ENCODE results near the gene TRPM8.

The TRPM8 gene

GRCh38 chr2:233919938-233920337, 2.8 kb downstream of the TRPM8 start:
- ATAC-seq = peak; percentile 67
- no peak for TF ChIP-seq ZNF70 (CRISPR knock-in tag; IDR thresholded peaks at IDR 0.05)
- TF ChIP-seq CREB5 (CRISPR knock-in tag; IDR thresholded peaks at IDR 0.05; ENCODE audit: low read depth) = no peak
- TF ChIP-seq ZFP30 (CRISPR knock-in tag; IDR thresholded peaks at IDR 0.05) = no peak
- no peak for TF ChIP-seq RARB (CRISPR knock-in tag; IDR thresholded peaks at IDR 0.05)
- TF ChIP-seq ZFP3 (CRISPR knock-in tag; IDR thresholded peaks at IDR 0.05) = no peak
- no peak for TF ChIP-seq PATZ1 (CRISPR knock-in tag; IDR thresholded peaks at IDR 0.05; ENCODE audit: borderline replicate concordance)
- TF ChIP-seq ZC3H10 (CRISPR knock-in tag; IDR thresholded peaks at IDR 0.05) = no peak
- no peak for TF ChIP-seq ISL1 (CRISPR knock-in tag; IDR thresholded peaks at IDR 0.05)
- TF ChIP-seq CSDC2 (CRISPR knock-in tag; IDR thresholded peaks at IDR 0.05) = no peak
- TF ChIP-seq PPARA (CRISPR knock-in tag; IDR thresholded peaks at IDR 0.05; ENCODE audit: borderline replicate concordance) = no peak
- no peak for TF ChIP-seq ESRRG (CRISPR knock-in tag; IDR thresholded peaks at IDR 0.05)
- no peak for TF ChIP-seq ZNF8 (CRISPR knock-in tag; IDR thresholded peaks at IDR 0.05)
- no peak for TF ChIP-seq ZNF565 (CRISPR knock-in tag; conservative IDR thresholded peaks at IDR 0.05; ENCODE audit: low read depth)
- TF ChIP-seq POU6F1 (CRISPR knock-in tag; IDR thresholded peaks at IDR 0.05; ENCODE audit: borderline replicate concordance, low read depth) = no peak
- TF ChIP-seq TSHZ2 (CRISPR knock-in tag; IDR thresholded peaks at IDR 0.05) = no peak
- no peak for TF ChIP-seq CSRNP3 (CRISPR knock-in tag; IDR thresholded peaks at IDR 0.05)
- no peak for TF ChIP-seq OSR1 (CRISPR knock-in tag; IDR thresholded peaks at IDR 0.05)
- no peak for TF ChIP-seq TCF4 (CRISPR knock-in tag; IDR thresholded peaks at IDR 0.05; ENCODE audit: borderline replicate concordance)
- no peak for TF ChIP-seq ARNTL (CRISPR knock-in tag; IDR thresholded peaks at IDR 0.05; ENCODE audit: borderline replicate concordance, low read depth)

- no peak for ATAC-seq
Observed at GRCh38 chr2:233922471-233922870, 5.3 kb downstream of the TRPM8 start.

GRCh38 chr2:233925402-233925801, 8.2 kb downstream of the TRPM8 start:
- no peak for ATAC-seq
- TF ChIP-seq TCF4 (CRISPR knock-in tag; IDR thresholded peaks at IDR 0.05; ENCODE audit: borderline replicate concordance) (no peak), ZFP3 (CRISPR knock-in tag; IDR thresholded peaks at IDR 0.05) (no peak)

More at GRCh38 chr2:233922471-233922870, 5.3 kb downstream of the TRPM8 start:
- TF ChIP-seq PPARA (CRISPR knock-in tag; IDR thresholded peaks at IDR 0.05; ENCODE audit: borderline replicate concordance) = no peak
- no peak for TF ChIP-seq RARB (CRISPR knock-in tag; IDR thresholded peaks at IDR 0.05)
- TF ChIP-seq TCF4 (CRISPR knock-in tag; IDR thresholded peaks at IDR 0.05; ENCODE audit: borderline replicate concordance) = no peak
- TF ChIP-seq SNAI2 (CRISPR knock-in tag; IDR thresholded peaks at IDR 0.05) = no peak

- ATAC-seq = no peak
- TF ChIP-seq OSR1 (CRISPR knock-in tag; IDR thresholded peaks at IDR 0.05) (no peak), CSDC2 (CRISPR knock-in tag; IDR thresholded peaks at IDR 0.05) (no peak), PATZ1 (CRISPR knock-in tag; IDR thresholded peaks at IDR 0.05; ENCODE audit: borderline replicate concordance) (no peak), TCF4 (CRISPR knock-in tag; IDR thresholded peaks at IDR 0.05; ENCODE audit: borderline replicate concordance) (no peak), TSHZ2 (CRISPR knock-in tag; IDR thresholded peaks at IDR 0.05) (no peak), POU6F1 (CRISPR knock-in tag; IDR thresholded peaks at IDR 0.05; ENCODE audit: borderline replicate concordance, low read depth) (no peak)
Observed at GRCh38 chr2:233926806-233927205, 9.6 kb downstream of the TRPM8 start.
